Posterior cingulate gyrus (tissue), 11 donors: ENCODE results near the gene C16orf87.

Experiments
- DNase-seq, 10 donors: peaks; one replicate each; pipeline versions ENCODE4 v3.0.0 to v3.0.0-alpha.2; 2020 to 2021; ENCODE audit warnings: mixed read lengths in 3 of 10
- intact Hi-C: fragments of 100-400 bp; cut with DNase I; formaldehyde crosslinking; loops from one replicate; pipeline ENCODE4 v1.15.1; 2023

Gene C16orf87

DNA sequence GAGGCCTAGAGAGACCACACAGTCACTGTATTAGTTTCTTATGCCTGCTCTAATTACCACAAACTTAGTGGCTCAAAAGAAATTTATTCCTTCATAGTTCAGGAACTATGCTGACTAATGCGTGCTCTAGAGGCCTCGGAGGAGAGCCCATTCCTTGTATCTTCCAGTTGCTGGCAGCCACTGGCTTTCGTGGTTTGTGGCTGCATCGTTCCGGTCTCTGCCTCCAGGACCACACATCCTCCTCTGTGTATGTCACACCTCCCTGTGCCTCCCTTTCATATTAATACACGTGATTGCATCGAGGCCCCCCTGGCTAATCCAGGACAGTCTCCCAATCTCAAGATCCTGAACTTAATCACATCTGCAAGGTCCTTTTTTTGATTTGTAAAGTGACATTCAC lies 65.9 kb downstream of the C16orf87 start:
- intact Hi-C loops, result no loop called here
- no peak for DNase-seq

DNA sequence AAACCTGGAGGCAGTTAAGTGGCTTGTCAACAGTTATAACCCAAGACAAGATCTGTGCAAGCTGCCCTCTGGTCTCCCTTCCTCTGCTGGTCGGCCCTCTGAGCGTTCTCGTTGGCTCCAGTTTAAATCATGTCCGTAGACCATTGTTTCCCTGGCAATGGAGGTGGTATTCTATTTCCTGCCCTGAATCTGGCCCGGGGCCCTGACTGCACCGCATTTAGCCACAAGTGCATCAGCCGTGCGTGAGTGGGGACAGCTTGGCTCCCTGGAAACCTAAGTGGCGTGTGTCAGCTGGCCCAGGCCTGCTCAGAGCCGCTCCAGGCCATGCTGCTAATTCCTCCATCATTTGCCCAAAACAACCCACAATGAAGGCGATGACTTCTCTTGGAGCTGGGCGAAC lies 67.8 kb downstream of the C16orf87 start:
- intact Hi-C loops, result no loop called here
- DNase-seq, result peak in 7 of 10 donors; percentile 22 to 88 (median 51)

DNA sequence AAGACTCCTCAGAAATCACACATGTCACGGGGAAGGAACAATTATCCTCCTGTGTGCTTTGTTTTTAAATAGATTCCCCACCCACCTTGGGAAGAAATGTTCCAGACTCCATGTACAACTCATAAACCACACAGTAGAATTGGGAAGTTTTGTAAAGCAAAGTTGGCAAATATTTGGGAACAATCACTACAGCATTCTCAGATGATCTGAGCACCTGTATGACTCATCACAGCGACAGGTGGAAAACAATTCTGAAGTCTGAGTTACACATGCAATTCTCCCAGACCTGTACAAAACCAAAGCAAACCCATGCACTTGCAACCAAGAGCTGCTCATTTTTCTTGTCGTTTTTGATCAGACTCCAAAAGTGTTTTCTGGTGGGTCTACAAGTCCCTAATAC lies 68.4 kb downstream of the C16orf87 start:
- DNase-seq, result no peak
- intact Hi-C loops, result no loop called here

DNA sequence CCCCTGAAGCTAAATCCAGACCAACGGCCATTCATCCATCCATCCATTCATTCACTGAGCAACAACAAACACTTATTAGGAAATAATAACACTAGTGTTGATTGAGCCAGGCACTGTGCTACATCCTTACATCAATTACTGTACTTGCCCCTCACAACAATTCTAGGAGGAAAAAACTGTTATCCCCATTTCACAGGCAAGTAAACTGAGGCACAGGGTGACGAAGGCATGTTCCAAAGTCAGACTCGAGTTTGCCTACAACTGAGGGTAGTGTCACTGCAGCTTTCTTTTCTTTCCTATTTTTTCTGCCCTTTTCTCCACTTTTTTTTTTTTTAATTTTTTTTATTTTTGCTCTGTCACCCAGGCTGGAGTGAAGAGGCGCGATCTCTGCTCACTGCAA lies 71.7 kb downstream of the C16orf87 start:
- intact Hi-C loops, result no loop called here

GRCh38 chr16:46757339-46758050 lies 73.5 kb downstream of the C16orf87 start:
- intact Hi-C loops, result no loop called here
- peak in 1 of 10 donors; percentile 67 for DNase-seq

More for the DNA sequence above, 71.7 kb downstream of the C16orf87 start:
- DNase-seq, result no peak

DNA sequence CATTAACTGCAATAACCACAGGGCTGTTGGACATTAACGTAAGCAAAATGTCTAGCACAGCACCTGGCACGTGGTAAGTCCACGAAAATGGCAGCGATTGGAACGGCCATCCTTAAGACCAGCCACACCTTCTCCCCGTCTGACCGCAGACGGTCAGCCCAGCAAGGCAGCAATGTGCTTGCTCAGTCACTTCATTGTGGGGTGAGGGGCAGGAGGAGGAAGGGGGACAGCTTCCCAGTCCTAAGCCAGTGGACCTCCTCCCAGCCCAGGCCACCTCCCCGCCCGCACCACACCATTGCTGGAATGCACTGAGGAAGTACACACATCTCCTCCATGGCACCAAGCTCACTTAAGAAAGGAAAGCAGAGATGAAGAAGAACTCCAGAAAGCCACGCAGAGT lies 74.2 kb downstream of the C16orf87 start:
- DNase-seq, result peak in 1 of 10 donors; percentile 38
- intact Hi-C loops, result no loop called here

GRCh38 chr16:46753015-46753414 lies 78.0 kb downstream of the C16orf87 start:
- peak in 2 of 10 donors; percentile 52 to 61 for DNase-seq
- intact Hi-C loops, result no loop called here

DNA sequence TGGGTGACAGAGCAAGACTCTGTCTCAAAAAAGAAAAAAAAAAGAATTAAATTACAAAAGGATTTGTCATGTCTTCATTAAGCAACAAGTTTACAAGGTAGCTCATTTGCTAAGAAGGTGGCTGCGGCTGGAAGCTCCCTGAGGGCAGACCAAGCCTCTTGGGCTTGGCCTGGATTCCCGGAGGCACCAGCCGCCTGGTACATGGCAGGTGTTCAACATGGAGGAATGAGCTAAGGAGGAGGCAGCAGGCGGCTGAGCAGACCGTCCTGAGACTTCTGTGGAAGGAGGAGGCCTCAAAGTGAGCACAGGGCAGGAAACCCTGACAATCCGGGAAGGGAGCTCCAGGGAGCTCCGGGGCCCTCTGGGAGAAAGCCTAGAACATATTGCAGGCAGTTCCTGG lies 79.6 kb downstream of the C16orf87 start:
- intact Hi-C loops, result no loop called here
- peak in 2 of 10 donors; percentile 18 to 57 for DNase-seq

- intact Hi-C loops, result no loop called here
- peak in 3 of 10 donors; percentile 29 to 57 (median 48) for DNase-seq
Observed at GRCh38 chr16:46748775-46749705, 81.9 kb downstream of the C16orf87 start.

- DNase-seq, result peak in 2 of 10 donors; percentile 66 to 77
- intact Hi-C loops, result no loop called here
Observed at GRCh38 chr16:46747777-46748651, 83.0 kb downstream of the C16orf87 start, which contains the start of gene MYLK3. MYLK3 (minus strand) TSS chr16:46748344; CDS start chr16:46748193, 151 bp downstream.

DNA sequence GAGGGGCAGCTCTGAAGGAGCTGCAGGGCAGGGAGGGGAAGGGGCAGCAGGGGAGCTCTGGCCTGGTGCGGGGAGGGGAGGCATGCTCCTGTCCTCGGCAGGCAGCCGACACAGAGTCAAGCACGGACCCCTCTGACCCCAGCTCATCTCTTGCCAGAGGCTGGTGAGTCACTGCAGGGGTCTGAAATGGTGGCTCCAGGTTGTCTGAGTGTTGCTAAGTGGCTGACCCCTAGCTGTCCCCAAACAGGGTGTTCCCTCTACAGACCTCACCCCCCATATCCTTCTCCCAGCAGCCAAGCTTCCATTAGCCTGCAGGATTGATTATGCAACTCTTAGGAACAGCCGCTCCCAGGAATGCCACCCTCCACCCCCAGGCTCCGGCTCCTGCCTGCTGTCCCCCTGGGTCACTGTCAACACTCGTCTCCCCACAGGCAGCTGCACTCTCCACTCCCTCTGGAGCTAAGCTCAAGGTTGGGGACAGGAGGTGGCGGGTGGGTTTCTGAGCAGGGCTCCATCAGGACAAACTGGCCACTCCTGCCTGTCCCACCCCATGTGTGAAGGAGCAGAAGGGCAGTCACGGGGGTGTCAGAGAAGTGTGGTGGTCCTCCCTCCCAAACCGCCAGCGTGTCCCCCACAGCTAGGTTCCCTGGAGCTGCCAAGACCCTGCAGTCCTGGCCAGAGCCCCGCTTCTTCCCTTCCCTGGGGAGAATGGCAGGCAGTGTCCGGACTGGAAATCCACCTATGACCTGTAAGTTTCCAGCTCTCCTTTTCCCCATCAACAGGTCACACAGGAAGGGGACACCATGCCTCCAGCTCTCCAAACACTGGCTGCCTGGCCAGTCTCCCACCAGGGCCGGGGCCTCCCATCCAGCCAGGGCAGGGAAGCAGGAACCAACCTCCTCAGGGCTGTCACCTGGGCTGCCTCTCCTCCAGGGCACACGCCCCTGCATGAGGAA lies 83.9 kb downstream of the C16orf87 start:
- intact Hi-C loops, result no loop called here
- peak in 2 of 10 donors; percentile 50 to 58 for DNase-seq
